ENCODE measurements around the gene LIPN. TPM values are rescaled to one million over a fixed set of nuclear protein-coding genes. Genes with fewer than 3 reads are reported as not detected.

LIPN gene
- not detected in 2 replicates for polyA plus RNA-seq (2011; rRNA removed)
- not detected in 2 replicates for polyA minus RNA-seq (2011; rRNA and poly(A)+ RNA removed)

GRCh38 chr10:88759366-88760101 lies at the start of gene LIPN:
TSS of gene LIPN (plus strand) at chr10:88760020. CDS start at chr10:88761406, 1,386 bp downstream.
- H3K27me3 ChIP-seq (ENCODE audit: control insufficient read depth, insufficient read depth, low read length) = peaks cover 6% of the 10 kb centered on the region
- no peak for DNase-seq (ENCODE audit: low read depth, low spot score)
- ChIA-PET POLR2A (no interaction called here), CTCF (interaction anchor here (1.2 kb wide), 1 partner anchor 71 kb away, joined by 3 read pairs; no protein-coding TSS in a partner anchor)
- H3K4me3 ChIP-seq (ENCODE audit: low read depth, low read length) = no peak within 1 kb of the TSS
- H3K9me3 ChIP-seq (ENCODE audit: control insufficient read depth, insufficient read depth, low read length) = no peaks in the 10 kb centered on the region
- no peak for TF ChIP-seq CTCF (IDR thresholded peaks at IDR 0.05; ENCODE audit: low read depth, low read length)
- no peak within 1 kb of the TSS for H3K27ac ChIP-seq (ENCODE audit: low read depth, low read length)

- DNase-seq (ENCODE audit: low read depth, low spot score) = no peak
- Histone ChIP-seq H3K9me3 (ENCODE audit: control insufficient read depth, insufficient read depth, low read length) (no peaks in the 10 kb centered on the region), H3K27ac (ENCODE audit: low read depth, low read length) (no peak overlapping the region), H3K4me3 (ENCODE audit: low read depth, low read length) (no peak overlapping the region), H3K27me3 (ENCODE audit: control insufficient read depth, insufficient read depth, low read length) (no peaks in the 10 kb centered on the region)
- CTCF ChIA-PET = no interaction called here
- no peak for TF ChIP-seq CTCF (IDR thresholded peaks at IDR 0.05; ENCODE audit: low read depth, low read length)
- POLR2A ChIA-PET = no interaction called here
Observed at GRCh38 chr10:88715517-88715916, 44.3 kb upstream of the LIPN start.

GRCh38 chr10:88721392-88721791 lies 38.4 kb upstream of the LIPN start:
- ChIA-PET POLR2A (no interaction called here), CTCF (interaction anchor here (0.6 kb wide), 1 partner anchor 1870 kb away, joined by 3 read pairs; no protein-coding TSS in a partner anchor)
- H3K4me3 ChIP-seq (ENCODE audit: low read depth, low read length) = no peak overlapping the region
- no peak for DNase-seq (ENCODE audit: low read depth, low spot score)
- no peak overlapping the region for H3K27ac ChIP-seq (ENCODE audit: low read depth, low read length)
- TF ChIP-seq CTCF (IDR thresholded peaks at IDR 0.05; ENCODE audit: low read depth, low read length) = no peak
- peaks cover 10% of the 10 kb centered on the region for H3K27me3 ChIP-seq (ENCODE audit: control insufficient read depth, insufficient read depth, low read length)
- H3K9me3 ChIP-seq (ENCODE audit: control insufficient read depth, insufficient read depth, low read length) = no peaks in the 10 kb centered on the region

- H3K27ac ChIP-seq (ENCODE audit: low read depth, low read length) = no peak overlapping the region
- no peak for DNase-seq (ENCODE audit: low read depth, low spot score)
- peaks cover 15% of the 10 kb centered on the region for H3K27me3 ChIP-seq (ENCODE audit: control insufficient read depth, insufficient read depth, low read length)
- H3K9me3 ChIP-seq (ENCODE audit: control insufficient read depth, insufficient read depth, low read length) = peaks cover 5% of the 10 kb centered on the region; the same call in 1 of the 2 replicates
- no peak for TF ChIP-seq CTCF (IDR thresholded peaks at IDR 0.05; ENCODE audit: low read depth, low read length)
- H3K4me3 ChIP-seq (ENCODE audit: low read depth, low read length) = no peak overlapping the region
- CTCF ChIA-PET = no interaction called here
- POLR2A ChIA-PET = no interaction called here
Observed at GRCh38 chr10:88725798-88726197, 34.0 kb upstream of the LIPN start.

- ChIA-PET POLR2A (no interaction called here), CTCF (interaction anchor here (0.8 to 1.1 kb wide), 4 partner anchors 9 to 163 kb away, joined by 3 to 4 read pairs (median 3); no protein-coding TSS in a partner anchor)
- no peak overlapping the region for H3K27ac ChIP-seq (ENCODE audit: low read depth, low read length)
- H3K27me3 ChIP-seq (ENCODE audit: control insufficient read depth, insufficient read depth, low read length) = peaks cover 15% of the 10 kb centered on the region
- no peak for DNase-seq (ENCODE audit: low read depth, low spot score)
- peaks cover 5% of the 10 kb centered on the region; the same call in 1 of the 2 replicates for H3K9me3 ChIP-seq (ENCODE audit: control insufficient read depth, insufficient read depth, low read length)
- H3K4me3 ChIP-seq (ENCODE audit: low read depth, low read length) = no peak overlapping the region
- 0 out of 2 replicates have a peak, but pooled peaks have one; percentile 2 for TF ChIP-seq CTCF (IDR thresholded peaks at IDR 0.05; ENCODE audit: low read depth, low read length)
Observed at GRCh38 chr10:88728107-88728763, 31.6 kb upstream of the LIPN start.
